ENCODE results near the gene CALN1.

Gene CALN1

GRCh38 chr7:72030994-72031667 is 381.0 kb downstream of the CALN1 start:
- no peak for DNase-seq

- no peak for DNase-seq
Measured at GRCh38 chr7:72028267-72028666, 383.9 kb downstream of the CALN1 start.

GRCh38 chr7:72025381-72025960 is 386.7 kb downstream of the CALN1 start:
- DNase-seq, result no peak

- DNase-seq, result no peak
Measured at GRCh38 chr7:72023926-72024325, 388.2 kb downstream of the CALN1 start.

- DNase-seq, result no peak
Measured at GRCh38 chr7:72021716-72022115, 390.4 kb downstream of the CALN1 start.

- DNase-seq, result no peak
Measured at GRCh38 chr7:72020311-72020710, 391.8 kb downstream of the CALN1 start.

GRCh38 chr7:72019436-72019835 is 392.7 kb downstream of the CALN1 start:
- DNase-seq, result no peak

- DNase-seq, result no peak
Measured at GRCh38 chr7:72017756-72018155, 394.4 kb downstream of the CALN1 start.

GRCh38 chr7:72016574-72016973 is 395.6 kb downstream of the CALN1 start:
- DNase-seq, result no peak

- DNase-seq, result no peak
Measured at GRCh38 chr7:72015136-72015535, 397.0 kb downstream of the CALN1 start.

GRCh38 chr7:72007018-72007417 is 405.1 kb downstream of the CALN1 start:
- DNase-seq, result no peak

GRCh38 chr7:72003236-72003635 is 408.9 kb downstream of the CALN1 start:
- DNase-seq, result no peak

GRCh38 chr7:71996141-71996540 is 416.0 kb downstream of the CALN1 start:
- no peak for DNase-seq

GRCh38 chr7:71995111-71995510 is 417.0 kb downstream of the CALN1 start:
- no peak for DNase-seq

GRCh38 chr7:71991586-71991985 is 420.6 kb downstream of the CALN1 start:
- no peak for DNase-seq

- no peak for DNase-seq
Measured at GRCh38 chr7:71990138-71990462, 422.0 kb downstream of the CALN1 start.

- DNase-seq, result no peak
Measured at GRCh38 chr7:71988201-71988600, 423.9 kb downstream of the CALN1 start.

- no peak for DNase-seq
Measured at GRCh38 chr7:71987200-71987767, 424.9 kb downstream of the CALN1 start.

- no peak for DNase-seq
Measured at GRCh38 chr7:71984348-71984747, 427.8 kb downstream of the CALN1 start.

- no peak for DNase-seq
Measured at GRCh38 chr7:71982851-71983250, 429.3 kb downstream of the CALN1 start.

- DNase-seq, result no peak
Measured at GRCh38 chr7:71976645-71977044, 435.5 kb downstream of the CALN1 start.

- no peak for DNase-seq
Measured at GRCh38 chr7:71974611-71975010, 437.5 kb downstream of the CALN1 start.

- no peak for DNase-seq
Measured at GRCh38 chr7:71972534-71972933, 439.6 kb downstream of the CALN1 start.

GRCh38 chr7:71970725-71971124 is 441.4 kb downstream of the CALN1 start:
- DNase-seq, result no peak

GRCh38 chr7:71962636-71963035 is 449.5 kb downstream of the CALN1 start:
- no peak for DNase-seq

Data from CD4-positive, alpha-beta T cell treated with Interleukin-21 for 1 hour (primary cell).